HG03135 (cell line): Measurements from ENCODE around the gene OR51G2.
"Not testable (repeated sequence)": the region's sequence is repeated elsewhere in the genome, so short reads cannot be mapped to it uniquely, and the experiment has no call there.

ENCODE experiments used
- ATAC-seq: cut with Tn5 transposase; IDR thresholded peaks from one replicate; pipeline ENCODE4 v1.9.1; 2021; ENCODE audit warnings: mild to moderate bottlenecking, moderate library complexity; ENCODE audit not compliant: unreplicated experiment

The OR51G2 gene, protein sequence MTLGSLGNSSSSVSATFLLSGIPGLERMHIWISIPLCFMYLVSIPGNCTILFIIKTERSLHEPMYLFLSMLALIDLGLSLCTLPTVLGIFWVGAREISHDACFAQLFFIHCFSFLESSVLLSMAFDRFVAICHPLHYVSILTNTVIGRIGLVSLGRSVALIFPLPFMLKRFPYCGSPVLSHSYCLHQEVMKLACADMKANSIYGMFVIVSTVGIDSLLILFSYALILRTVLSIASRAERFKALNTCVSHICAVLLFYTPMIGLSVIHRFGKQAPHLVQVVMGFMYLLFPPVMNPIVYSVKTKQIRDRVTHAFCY

DNA sequence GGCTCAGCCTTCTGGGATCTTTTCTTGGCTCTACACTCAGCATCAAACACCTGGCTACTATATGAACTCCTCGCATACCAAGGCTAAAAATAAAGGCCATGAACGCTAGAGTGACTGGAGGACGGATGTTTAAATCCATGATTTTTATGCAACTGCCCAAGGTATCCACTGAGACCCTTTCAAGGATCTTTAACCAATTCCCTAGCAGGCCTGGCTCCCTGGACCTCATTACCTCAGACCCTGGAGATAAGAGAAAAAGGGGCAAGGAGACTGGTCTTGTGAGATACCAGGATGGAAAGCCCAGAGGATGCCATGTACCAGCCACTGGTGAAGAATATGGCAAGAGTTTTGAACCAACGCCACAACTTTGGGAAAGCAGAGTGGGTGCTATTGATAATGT lies at the start of gene OR51G2:
TSS of gene OR51G2 (minus strand) at position 101 of the 400 bp plus-strand sequence. CDS start 3,687 bp downstream, outside the sequence.
- no peak for ATAC-seq

DNA sequence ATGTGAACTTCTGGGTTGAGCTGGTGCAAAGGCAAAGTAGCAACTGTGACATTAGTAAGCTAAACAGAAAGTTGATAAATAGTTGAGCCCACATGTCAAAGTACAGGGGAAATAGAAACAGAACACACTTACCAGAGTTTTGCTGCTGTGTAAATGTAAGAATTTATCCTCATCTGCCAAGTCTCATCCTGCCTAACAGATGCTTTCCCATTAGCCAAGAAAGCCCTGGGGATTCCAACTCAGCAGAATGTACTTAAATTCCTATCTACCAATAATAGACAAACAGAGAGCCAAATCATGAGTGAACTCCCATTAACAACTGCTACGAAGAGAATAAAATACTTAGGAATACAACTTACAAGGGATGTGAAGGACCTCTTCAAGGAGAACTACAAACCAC lies 43.7 kb upstream of the OR51G2 start:
- ATAC-seq: no peak

DNA sequence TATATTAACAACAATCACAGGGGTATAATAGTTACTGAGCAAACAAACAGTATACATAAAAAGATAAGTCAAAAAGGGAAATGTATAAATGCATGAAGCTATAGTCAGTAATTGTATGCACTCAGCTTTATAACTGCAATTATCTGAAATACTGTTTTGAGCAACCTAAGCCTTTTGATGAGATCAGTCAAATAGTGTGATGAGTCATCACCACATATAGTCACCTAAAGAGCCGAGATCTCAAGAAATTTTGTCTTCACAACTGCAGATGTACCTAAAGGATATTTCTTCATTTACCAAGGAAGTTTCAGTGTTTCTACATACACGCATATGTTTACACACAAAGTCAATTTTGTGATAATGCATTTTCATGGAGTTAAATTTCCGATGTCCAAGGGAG lies 41.7 kb upstream of the OR51G2 start:
- ATAC-seq: no peak

DNA sequence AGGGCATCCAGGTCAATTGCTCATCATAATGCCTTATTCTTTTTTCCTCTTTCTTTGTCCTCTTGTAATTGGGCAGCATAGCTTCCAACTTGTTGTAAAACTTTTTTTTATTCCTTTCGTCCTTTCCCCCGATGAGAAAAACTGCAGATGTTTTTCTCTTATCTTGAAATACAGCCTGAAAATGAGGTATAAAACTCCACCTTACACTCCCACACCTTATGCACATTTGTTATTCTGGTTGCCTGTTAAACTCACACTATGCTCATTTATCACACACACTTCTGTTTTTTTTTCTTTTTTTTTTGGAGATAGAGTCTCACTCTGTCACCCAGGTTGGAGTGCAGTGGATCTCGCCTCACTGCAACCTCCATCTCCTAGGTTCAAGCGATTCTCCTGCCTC lies 38.2 kb upstream of the OR51G2 start:
- ATAC-seq: no peak

DNA sequence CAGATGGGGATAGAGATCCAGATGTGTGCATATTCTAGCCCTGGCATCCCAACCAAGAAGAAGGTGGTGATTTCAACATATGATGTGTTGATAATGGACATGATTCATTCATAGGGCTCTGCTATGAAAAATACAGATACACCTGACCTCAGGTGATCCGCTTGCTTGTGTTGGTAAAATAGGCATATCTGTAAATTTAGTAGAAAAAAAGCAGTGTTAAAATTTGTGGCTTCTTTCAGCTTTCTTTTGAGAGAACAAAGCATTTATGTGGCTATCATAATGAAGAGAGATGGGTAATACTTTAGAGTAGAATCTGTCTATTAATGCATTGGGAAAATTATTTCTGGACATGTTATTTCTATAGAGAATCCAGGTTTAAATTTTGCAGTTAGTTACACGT lies 36.5 kb upstream of the OR51G2 start, which contains the start of gene OR51A2:
TSS of gene OR51A2 (minus strand) at position 101 of the 400 bp plus-strand sequence. CDS start at position 101, 0 bp downstream.
- not testable (repeated sequence) for ATAC-seq

DNA sequence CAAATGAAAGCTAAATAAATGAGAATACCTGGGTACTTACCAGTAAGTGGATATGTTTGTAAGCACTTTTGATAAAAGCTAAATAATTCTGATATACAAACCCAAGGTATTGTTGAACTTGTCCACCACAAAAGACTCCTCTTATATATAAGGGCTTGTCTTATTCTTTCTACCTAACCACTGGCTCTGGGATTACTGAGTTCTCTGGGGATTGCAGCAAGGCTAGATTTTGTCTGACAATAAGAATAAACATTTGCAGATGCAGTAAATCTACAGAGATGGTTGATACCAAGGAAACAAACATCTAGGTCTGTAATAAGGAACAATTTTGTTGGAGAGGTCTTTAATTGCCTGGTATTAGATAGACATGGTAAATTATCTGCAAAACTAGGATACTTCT lies 28.4 kb upstream of the OR51G2 start, which contains the start of gene OR51A4:
TSS of gene OR51A4 (minus strand) at position 101 of the 400 bp plus-strand sequence. CDS start 505 bp downstream, outside the sequence.
- no peak for ATAC-seq

DNA sequence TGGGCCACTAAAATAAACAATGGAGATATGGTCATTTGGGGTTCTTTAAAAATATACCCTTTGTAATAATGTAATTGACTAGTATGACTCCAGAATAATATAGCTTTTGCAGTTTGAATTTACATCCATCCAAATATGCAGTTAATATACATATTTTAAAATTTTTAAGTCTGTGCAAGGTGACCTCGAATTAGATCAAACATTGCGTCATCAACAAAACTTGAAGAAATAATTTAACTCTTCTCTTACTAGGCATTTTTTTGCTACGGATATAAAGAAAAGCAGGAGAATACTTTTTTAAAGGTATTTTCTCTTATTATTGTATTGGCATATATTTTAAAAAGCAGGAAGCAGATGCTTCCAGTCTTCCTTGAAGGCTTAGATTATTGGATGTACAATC lies 17.6 kb upstream of the OR51G2 start:
- no peak for ATAC-seq

DNA sequence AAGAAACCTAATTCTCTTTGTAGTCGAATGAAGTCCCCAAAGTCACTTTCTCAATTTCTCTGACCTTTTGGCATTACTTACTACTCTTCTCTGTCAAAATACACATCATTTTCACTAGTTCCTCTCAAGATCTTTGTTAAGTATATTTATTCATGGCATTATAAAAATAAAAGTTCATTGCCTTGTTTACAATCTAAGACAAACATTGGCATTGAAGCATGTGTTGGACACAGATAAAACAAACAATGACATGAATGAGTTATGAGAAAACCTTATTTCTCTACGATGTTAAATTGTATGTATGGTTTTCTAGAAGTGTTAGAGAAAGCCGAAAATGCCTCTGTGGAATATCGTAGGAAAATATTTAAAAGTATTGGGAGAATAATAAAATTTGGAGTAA lies 13.6 kb upstream of the OR51G2 start:
- no peak for ATAC-seq

DNA sequence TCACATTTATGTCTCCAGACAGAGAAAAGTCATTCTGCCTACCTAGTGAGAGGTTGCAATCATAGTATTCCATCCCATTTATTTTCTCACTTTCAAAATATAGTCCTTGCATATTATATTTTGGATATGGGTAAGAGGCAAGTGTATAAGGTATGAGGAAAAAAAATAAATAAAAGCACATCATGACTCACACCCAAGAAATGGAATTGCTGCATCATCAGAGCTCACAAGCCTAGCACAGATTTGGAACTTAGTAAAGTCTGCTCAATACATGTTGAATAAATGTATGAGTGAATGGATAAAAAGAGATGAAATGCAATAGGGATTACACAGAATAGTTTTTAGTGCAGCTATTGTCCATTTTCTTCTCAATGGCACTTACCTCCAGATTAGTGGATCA lies 7.5 kb upstream of the OR51G2 start:
- no peak for ATAC-seq

DNA sequence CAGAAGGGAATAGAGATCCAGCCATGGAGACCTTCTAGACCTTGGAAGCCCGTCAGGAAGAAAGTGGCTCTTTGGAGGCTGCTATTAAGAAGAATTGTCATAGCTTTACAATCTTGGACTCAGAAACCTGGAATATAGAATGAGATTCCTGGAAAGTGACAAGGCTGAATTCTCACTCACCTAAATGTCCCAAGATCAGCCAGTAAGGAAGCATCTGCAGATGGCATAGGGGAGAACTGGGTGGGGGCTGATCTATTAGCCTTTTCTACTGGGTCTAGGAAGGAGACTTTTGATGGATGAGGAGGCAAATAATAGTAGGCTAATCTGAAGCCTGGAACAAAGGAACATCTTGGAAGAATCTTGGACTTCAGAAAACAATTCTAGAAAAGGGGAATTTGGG lies 5.1 kb upstream of the OR51G2 start, which contains the start of gene OR51G1:
TSS of gene OR51G1 (minus strand) at position 101 of the 400 bp plus-strand sequence. CDS start at position 101, 0 bp downstream.
- ATAC-seq: no peak

DNA sequence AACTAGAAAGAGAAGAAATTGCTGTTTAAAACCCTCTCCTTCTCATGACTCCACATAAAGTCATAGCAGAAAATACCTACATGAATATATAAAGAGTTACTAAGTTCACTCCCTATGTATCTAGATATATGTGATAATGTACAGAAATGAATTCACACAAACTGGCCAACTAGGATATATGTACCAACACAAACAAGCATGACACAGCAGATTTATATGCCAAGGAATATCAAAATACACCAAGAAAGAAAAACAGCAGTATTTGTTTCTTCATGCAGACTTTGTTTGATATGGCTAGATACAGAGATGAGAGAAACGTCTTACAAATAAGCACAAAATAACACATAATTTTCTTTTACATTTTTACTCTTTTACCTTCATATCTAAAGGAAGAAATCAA lies 3.2 kb upstream of the OR51G2 start:
- ATAC-seq: no peak

DNA sequence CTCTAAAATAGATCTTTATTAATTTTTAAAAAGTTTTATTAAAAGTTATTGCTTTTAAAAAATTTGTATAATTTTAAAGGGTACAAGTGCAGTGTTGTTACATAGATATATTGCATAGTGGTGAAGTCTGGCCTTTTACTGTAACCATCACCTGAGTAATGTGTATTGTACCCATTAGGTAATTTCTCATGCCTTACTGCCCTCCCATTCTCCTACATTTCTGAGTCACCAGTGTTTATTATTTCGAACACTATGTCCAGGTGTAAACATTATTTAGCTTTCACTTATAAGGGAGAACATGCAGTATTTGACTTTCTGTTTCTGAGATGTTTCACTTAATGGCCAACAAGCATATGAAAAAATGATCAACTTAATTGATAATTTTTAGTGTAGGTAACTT lies 2.6 kb upstream of the OR51G2 start:
- no peak for ATAC-seq

DNA sequence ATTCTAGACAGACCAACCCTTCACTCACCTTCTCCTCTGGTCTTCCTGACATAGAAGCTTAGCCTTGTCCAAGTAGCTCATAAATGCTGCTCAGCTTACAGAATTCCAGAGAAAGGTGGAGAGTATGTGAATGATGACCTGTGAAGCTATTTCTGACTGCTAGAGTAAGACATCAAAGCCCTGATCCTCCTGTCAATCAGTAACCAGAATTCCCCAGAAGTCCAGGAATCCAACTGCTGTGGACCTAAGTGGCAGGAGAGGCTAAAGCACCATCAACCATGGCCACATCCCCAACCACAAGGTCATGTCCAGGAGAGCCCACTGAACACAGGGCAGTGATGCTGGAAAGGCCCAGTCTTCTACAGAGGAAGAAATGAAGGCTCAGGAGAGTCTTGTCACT lies 2.6 kb downstream of the OR51G2 start:
- ATAC-seq: no peak

DNA sequence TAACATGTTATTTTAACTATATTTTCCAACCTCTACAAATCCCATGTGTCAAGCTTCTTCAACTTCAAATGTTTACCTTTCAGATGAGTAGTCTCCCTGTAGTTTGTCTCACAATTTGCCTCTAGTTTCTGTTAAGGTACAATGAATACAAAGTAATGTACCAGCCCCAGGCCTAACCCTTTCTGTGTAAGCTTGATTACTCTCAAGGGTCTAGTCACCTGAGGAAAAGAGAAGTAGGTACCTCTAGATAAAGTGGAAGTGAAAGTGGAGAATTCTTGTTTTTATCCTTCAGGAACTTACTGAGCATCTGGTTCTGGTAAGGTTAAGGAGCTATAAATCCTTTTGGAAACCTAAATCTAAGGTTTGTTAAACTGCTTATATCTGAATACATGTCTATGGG lies 15.7 kb downstream of the OR51G2 start, which contains the start of gene OR51A7:
TSS of gene OR51A7 (plus strand) at position 300 of the 400 bp plus-strand sequence. CDS start 3,587 bp downstream, outside the sequence.
- ATAC-seq: no peak

DNA sequence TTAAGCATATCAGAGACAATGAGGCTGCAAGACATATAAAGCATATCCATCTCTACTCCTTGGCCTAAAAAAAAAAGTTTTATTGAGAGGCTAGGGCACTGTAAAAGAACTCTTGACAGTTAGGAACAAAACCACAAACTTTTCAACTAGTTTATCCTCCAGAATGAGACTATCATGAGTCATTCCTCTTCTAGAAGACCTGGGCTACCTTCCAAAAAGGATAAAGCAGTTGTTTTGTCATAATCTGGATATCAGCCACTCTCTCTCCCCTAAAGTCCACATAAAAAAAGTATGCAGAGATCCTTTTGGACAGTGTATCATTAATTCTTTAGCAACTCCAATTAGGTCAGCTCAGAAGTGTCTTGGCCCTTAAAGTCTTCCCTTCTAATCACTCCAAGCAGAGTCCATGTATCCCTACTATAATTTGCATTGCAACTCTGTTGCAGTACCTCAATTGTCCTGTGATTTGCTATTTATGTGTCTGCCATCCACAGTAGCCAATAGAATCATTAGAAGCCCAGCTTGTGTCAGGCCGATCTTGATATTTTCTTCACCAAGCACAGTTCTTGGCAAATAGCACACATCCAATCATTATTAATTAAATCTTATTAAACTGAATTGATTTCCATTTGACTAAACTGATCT lies 27.0 kb downstream of the OR51G2 start:
- ATAC-seq: no peak

DNA sequence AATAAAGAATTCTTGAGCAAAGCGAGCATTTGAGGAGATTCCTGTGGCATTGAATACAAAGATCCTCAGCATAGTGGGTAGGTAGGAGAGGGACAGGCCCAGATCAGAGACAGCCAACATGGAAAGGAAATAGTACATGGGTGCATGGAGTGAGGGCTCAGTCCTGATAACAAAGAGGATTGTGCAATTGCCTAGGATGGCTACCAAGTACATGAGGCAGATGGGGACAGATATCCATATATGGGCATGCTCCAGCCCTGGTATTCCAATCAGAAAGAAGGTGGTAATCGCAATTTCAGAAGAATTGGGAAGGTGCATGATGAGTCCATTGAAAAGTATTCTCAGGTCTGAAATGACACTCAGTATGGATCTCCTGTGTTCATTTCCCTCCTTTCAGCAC lies 28.9 kb downstream of the OR51G2 start:
- ATAC-seq: no peak

DNA sequence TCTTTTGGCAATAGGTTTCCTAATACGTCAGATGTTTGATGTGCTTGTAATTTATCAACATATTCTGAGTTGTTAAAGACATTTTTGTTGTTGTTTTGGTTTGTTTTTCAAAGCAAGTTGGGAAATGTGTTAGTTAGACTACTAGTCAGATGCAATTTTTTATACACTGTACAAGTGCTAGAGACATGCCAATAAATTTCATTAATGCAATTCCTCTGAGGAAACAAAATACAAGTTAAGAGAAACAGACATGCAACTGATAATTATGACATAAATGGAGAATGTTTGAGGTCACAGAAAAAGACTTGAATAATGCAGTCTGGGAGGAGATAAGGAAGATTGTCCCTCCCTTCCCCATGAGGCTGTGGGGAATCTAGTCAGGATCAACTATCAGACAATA lies 31.6 kb downstream of the OR51G2 start:
- no peak for ATAC-seq

DNA sequence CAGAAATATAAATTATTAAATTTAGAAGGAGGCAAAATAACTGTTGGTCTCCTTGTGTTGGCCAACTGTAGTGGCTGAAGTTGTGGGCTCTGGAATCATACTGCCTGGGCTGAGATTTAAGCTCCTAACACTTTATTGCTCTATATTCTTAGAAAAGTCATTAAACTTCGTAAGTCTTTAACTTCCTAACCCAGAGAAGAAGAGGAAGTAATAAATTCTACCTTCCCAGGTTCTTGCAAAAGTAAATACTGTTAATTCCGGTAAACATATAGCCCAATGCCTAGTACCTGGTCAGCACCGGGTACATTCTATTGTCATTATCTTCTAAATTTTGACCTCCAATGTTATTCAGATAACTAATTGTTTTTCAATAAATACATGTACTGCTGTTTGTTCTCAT lies 33.0 kb downstream of the OR51G2 start:
- no peak for ATAC-seq

DNA sequence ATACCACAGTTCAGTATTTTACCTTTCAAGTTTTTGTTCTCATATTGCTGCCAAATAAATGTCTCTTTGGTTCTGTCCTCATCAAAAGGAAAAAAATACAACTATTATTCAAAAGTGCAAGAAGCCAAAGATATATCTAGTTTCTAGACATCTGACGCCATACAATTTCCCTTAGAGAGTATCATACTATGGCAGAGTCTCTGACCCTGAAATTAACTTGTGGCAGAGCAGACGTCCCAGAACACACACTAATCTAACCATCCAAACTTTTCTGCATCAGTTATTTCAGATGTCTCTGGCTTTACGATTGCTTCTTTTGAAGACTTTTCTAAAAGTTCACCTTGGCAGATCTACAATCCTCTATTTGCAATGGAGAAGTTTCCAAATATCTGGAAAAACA lies 34.8 kb downstream of the OR51G2 start:
- ATAC-seq: no peak

DNA sequence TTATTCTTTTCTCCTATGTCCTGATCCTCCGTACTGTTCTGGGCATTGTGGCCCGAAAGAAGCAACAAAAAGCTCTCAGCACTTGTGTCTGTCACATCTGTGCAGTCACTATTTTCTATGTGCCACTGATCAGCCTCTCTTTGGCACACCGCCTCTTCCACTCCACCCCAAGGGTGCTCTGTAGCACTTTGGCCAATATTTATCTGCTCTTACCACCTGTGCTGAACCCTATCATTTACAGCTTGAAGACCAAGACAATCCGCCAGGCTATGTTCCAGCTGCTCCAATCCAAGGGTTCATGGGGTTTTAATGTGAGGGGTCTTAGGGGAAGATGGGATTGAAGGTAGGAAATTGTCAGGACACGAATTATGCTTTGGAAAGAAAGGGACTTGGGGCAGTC lies 36.6 kb downstream of the OR51G2 start:
- no peak for ATAC-seq

DNA sequence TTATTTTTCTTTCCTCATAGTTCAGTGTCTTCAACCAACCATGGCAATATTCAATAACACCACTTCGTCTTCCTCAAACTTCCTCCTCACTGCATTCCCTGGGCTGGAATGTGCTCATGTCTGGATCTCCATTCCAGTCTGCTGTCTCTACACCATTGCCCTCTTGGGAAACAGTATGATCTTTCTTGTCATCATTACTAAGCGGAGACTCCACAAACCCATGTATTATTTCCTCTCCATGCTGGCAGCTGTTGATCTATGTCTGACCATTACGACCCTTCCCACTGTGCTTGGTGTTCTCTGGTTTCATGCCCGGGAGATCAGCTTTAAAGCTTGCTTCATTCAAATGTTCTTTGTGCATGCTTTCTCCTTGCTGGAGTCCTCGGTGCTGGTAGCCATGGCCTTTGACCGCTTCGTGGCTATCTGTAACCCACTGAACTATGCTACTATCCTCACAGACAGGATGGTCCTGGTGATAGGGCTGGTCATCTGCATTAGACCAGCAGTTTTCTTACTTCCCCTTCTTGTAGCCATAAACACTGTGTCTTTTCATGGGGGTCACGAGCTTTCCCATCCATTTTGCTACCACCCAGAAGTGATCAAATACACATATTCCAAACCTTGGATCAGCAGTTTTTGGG lies 37.2 kb downstream of the OR51G2 start, which contains the start of gene OR51T1:
TSS of gene OR51T1 (plus strand) at position 41 of the 641 bp plus-strand sequence. CDS start at position 41, 0 bp downstream.
- ATAC-seq: no peak
